Tibial nerve (tissue), 4 donors: ENCODE measurements around the gene SLIT3.

Experiments used
- CTCF ChIP-seq, 5 experiments: fragments of 200-600 bp in 3 of 5; fragments of 450-650 bp in 2 of 5; sonication (generic) in 3 of 5; IDR thresholded peaks; one replicate each; pipeline ENCODE4 v1.5.1; 2016 to 2019; ENCODE audit warnings: antibody characterized with exemption in 5 of 5, mild to moderate bottlenecking in 3 of 5, moderate library complexity in 2 of 5
- EP300 ChIP-seq, 2 donors: sonication (generic); formaldehyde crosslinking; IDR thresholded peaks; one replicate each; pipeline ENCODE4 v1.6.1; 2017; ENCODE audit warnings: antibody characterized with exemption in 2 of 2, mild to moderate bottlenecking in 1 of 2
- POLR2A ChIP-seq, 2 donors: fragments of 450-650 bp; IDR thresholded peaks; one replicate each; pipeline ENCODE4 v1.6.1; 2017; ENCODE audit warnings: antibody characterized with exemption in 2 of 2, mild to moderate bottlenecking in 2 of 2, moderate library complexity in 2 of 2

GRCh38 chr5:168770036-168770498, 530.9 kb downstream of the SLIT3 start:
- TF ChIP-seq CTCF (IDR thresholded peaks at IDR 0.05) (no peak), EP300 (IDR thresholded peaks at IDR 0.05) (no peak), POLR2A (IDR thresholded peaks at IDR 0.05) (no peak)
